Hepatocyte (in vitro differentiated cells): ENCODE data around the gene NR1D1.

Experiments used
- CTCF ChIP-seq: fragments of 200-600 bp; sonication (generic); IDR thresholded peaks from 2 replicates; pipeline ENCODE4 v1.5.1; 2016; ENCODE audit warnings: antibody characterized with exemption, mild to moderate bottlenecking; ENCODE audit not compliant: poor library complexity
- EZH2 ChIP-seq: fragments of 200-600 bp; sonication (generic); IDR thresholded peaks from 2 replicates; pipeline ENCODE4 v1.6.1; 2016; ENCODE audit warnings: antibody characterized with exemption, mild to moderate bottlenecking, borderline replicate concordance
- EZH2phosphoT487 ChIP-seq: fragments of 200-600 bp; sonication (generic); IDR thresholded peaks from one replicate; pipeline ENCODE4 v1.6.1; 2018; ENCODE audit warnings: antibody characterized with exemption, mild to moderate bottlenecking, low read depth, moderate library complexity; ENCODE audit not compliant: unreplicated experiment, severe bottlenecking

DNA sequence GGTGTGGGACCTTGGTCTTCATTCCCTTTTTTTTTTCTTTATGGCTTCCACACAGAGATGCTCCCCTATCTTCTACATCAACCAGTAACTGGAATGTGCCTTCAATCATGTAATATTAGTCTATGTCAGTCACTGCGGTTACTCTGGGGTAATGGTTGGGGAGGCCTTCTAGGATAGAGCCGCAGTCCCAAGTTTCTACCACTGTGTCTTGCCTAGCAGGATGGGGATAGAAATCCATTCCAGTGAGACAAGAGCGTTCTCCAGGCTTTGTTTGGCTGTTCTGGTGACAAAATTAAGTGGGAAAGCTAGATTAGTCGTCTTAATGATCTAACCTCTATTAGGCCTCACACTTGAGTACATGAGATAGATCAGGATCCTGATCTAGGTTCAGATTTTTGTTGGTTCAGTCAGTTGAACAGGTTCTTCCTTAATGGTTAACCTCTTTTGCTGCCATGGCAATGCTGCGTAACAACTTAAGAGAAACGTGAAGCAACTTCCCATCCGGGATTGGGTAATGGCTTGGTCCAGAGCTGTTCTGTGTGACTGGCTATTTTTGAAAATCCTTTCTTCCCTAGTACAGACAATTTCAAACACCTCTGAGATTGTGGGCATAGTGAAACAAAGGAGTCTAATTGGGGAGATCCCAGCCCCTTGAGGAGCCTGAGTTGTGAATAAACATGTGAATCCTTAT is 30.1 kb upstream of the NR1D1 start:
- TF ChIP-seq CTCF (no peak), EZH2 (no peak), EZH2phosphoT487 (no peak)
